Measurements from ENCODE around the gene KCNQ2.

- TF ChIP-seq CTCF (IDR thresholded peaks at IDR 0.05 in 8 of 11, conservative IDR thresholded peaks at IDR 0.05 in 3 of 11) (no peak), POLR2A (IDR thresholded peaks at IDR 0.05) (no peak)
Observed at GRCh38 chr20:63462244-63462643, 10.2 kb downstream of the KCNQ2 start.

All from spleen (tissue), 7 donors.